Ureter (tissue), 1 donor: Measurements from ENCODE around the gene MARCHF11. TPM values are rescaled to one million over a fixed set of nuclear protein-coding genes. Genes with fewer than 3 reads are reported as not detected.

Experiments
- DNase-seq: peaks from one replicate; pipeline ENCODE4 v3.0.0-alpha.2; 2020; ENCODE audit warnings: low spot score
- total RNA-seq: library from RNA; stranded (reverse); gene quantifications from one replicate; pipeline ENCODE4 v1.2.4, GENCODE V29; 2023
- donor health status: DM: yes; HTN: yes; CAD: no.

Gene MARCHF11
- total RNA-seq, 1 donor from 2014 or later = not detected

GRCh38 chr5:16051246-16051755, 128.3 kb downstream of the MARCHF11 start:
- no peak for DNase-seq

DNA sequence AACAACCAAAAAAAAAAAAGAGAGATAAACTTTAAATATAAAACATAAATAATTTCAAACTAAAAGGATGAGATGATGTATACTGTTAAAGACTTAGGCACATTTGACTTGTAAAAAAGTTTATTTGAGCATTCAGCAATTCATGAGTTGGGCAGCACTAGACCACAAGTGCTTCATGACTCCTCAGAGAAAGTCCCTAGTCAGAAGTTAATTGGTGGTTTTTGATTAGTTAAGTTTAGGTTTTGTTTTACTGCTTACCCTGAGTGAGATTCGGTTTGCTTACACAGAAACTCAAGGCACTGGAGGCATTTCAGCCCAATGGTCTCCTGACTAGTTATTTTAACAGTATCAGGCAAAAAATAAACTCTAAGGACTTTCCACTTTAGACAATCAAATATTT, 129.2 kb downstream of the MARCHF11 start:
- no peak for DNase-seq

GRCh38 chr5:16049761-16050160, 129.8 kb downstream of the MARCHF11 start:
- DNase-seq = no peak

DNA sequence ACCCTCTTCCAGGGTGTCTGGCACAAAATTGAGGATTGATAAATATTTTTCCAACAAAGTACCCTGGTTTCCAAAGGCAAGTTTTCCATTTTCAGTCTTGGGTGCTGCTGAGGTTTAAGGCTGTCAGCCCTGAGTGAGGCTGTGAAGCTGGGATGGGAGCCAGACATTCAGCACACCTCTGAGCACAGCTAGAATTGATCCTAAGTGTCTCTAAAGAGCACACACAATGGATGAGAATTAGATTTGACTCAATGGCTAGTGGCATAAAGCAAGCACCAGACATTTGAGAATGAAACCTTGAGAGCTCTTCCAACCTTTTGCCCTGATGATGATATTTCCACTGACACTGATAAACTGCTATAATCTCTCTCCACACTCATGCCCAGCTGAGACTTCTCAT, 131.5 kb downstream of the MARCHF11 start:
- no peak for DNase-seq

DNA sequence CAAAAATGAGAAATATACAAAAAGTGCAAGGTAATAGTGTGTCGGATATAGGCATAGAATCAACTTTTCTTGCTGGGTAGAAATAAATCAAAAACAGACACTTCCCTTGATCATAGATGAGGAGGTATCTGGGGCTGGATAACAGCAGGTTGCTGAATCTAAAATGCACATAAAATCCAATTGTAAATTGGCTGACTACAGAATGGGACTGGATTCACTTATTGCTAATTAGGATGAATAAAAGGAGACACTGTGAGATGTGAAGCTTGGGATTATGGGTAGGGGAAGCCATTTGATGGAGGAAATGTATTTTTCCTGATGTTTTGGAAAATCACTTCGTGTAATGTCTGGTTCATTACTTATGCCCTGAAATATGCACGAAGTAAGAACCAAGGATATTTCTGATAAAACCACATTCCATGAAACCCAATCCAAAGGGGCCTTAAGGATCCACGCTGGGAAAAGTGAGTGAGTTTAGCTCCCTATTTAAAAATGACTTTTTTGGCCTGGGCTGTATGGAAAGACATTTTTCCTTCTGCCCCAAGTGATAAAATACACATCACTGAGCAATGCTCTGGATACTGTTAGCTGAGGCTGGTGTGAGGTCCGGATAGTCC, 136.1 kb downstream of the MARCHF11 start:
- DNase-seq = no peak

DNA sequence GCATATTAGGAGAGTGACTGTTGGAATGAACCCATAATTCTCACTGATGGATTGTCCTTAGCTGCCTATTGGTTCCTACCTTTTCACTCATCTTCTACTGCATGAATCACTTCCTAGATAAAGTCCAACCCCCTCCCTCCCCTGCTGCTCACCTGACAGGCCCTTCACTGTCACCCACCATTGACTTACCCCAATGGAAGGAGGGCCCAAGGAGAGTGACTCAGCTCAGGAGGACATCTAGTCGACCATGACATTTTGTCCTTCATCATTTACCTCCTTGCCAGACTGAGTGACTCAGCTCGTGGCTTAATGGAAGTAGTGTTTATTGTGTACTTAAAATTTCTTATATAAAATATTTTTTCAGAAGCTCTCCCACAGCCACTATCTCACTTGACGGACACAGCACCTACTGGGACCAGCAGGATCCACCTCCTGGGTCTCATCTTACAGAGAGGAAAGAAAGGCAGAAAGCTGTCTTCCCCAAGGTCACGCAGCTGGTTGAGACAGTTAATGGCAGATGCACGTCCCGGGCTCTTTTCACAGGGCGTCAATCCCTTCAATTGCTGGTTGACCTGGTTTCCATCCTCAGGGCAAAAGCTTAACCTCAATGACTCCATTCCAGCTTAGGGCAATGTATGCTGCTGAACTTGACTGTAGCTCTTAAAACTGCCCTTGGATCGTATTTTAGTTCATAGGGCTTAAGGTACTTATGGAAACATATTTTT, 142.3 kb downstream of the MARCHF11 start:
- no peak for DNase-seq

DNA sequence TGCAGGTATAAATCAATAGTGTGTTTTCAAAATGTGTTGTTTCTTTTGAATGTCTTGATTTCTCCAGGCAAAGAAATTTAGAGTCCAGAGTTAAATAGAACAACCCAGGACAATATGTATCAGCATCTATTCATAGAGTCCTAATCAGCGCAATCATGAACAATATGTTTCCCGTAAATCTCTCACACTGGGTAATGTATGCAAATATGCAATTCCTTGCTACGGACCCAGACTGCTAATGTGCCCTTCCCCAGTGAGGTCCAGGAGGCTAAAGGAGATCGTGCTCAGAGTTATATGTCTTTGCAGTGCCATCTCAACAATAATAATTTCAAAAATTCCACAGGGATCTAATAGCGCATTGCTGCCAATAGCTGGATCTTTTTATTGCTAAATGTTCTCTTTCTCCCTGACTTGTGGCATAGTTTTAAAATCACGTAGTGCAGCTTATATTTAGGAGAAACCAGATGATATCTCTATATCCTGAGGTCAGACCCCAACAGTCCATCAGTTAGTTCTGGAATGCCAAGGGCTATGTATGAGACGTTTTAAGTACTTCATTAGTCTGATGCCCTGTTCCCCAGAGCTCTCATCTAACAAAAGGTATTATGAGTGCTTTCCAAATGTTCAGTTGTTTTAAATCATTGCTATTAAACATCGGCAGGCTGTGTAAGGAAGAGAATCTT, 145.1 kb downstream of the MARCHF11 start:
- no peak for DNase-seq

DNA sequence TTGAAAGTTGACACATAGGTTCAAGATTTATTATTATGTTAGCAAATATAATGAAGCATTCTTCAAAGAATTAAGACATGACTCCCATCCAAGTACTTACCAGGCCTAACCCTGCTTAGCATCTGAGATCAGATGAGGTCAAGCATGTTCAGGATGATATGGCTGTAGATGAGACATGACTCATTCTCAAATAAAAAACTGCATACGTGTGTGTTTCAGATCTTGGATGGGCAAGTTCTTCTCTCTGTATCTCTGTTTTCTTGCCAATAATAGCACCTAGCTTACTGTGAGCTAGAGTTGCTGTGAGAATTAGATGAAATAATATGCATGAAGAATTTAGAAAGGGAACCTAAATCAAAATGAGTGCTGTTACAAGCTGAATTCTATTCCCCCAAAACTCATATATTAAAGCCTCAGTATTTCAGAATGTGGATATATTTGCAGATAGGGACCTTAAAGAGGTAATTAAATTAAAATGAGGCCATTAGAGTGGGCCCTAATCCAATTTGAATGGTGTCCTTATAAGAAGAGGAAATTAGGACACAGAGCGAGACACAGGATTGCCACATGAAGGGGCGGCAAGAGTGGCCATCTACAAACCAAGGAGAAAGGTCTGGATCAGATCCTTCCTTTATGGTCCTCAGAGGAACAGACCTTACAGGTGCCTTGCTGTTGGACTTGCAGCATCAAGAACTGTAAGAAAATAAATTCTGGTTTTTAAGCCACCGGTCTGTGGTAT, 146.2 kb downstream of the MARCHF11 start:
- DNase-seq = no peak

DNA sequence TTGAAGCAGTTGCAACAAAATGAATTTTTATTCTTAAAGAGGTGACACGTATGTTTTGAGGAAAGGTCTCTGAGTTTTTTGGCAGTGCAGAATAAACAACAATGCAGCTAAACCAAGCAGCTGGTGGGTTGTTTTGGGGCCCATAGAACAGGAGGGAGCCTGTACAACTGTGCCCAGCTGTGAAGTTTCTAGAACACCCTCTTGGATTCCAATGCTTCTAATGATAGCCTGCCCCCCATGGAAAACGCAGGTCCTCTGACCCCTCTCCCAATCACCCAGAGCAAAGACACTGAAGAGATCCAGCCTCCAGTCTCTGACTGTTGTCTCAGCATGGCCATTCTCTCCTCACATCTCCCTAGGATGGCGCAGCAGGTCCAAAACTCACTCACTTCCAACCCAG, 150.9 kb downstream of the MARCHF11 start:
- DNase-seq = no peak

DNA sequence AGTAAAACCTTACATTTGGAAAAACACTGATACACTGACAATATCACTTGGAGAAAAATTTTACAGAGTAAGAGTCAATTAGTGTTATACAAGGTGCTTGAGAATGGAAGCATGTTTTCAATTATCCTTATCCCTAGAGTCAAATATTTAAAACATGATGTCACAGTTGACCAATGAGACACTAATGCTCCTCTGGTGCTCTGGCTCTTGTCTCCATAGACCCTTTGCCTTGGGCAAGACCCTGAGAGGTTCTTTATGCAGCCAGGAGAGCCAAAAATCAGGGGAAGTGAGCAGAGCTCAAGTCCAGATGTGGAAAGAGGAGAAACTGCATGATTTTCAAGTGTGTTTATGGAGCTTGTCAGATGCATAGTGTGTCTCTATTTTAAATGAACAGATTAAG, 153.9 kb downstream of the MARCHF11 start:
- no peak for DNase-seq

DNA sequence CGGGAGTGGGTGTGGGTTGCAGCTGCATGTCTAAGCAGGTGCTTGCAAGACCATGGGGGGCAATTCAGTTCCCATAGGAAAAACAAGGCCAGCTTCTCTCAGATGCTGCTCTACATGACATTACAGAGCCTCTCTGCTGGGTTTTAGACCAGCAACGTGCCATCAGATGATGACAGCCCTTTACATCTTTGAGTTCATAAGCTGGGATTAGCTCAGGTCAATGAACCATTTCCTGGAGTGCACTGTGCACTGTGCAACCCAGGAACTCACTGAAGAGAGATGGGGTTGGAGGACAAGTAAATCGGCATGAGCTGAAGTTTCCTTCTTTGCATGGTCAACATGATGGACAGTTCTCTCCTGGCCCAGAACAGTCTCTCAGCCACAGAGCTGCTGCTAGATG, 160.6 kb downstream of the MARCHF11 start:
- no peak for DNase-seq

GRCh38 chr5:16017720-16018119, 161.9 kb downstream of the MARCHF11 start:
- DNase-seq = no peak
